SK-MEL-5 (cell line): ENCODE measurements around the gene ACP6. TPM values are rescaled to one million over a fixed set of nuclear protein-coding genes. Genes with fewer than 3 reads are reported as not detected.
A peak's percentile ranks its signal among the peaks of the same experiment; 100 is the strongest.

ENCODE experiments used
- DNase-seq: peaks from one replicate; pipeline ENCODE4 v3.0.0-alpha.2; 2016; ENCODE audit warnings: low read depth, low spot score
- in situ Hi-C: cut with HindIII; loops from 2 replicates; pipeline ENCODE4 v1.10.0; 2016; ENCODE audit warnings: low sequenced_read_pairs, high pct_unique_total_duplicates, low pct_unique_long_range_greater_than_20kb
- total RNA-seq: library from RNA; depleted of rRNA; stranded (reverse); fragments of >200 nt; shearing (Covaris generic); gene quantifications from 2 replicates; pipeline ENCODE4 v1.2.3, GENCODE V29; 2014

ACP6 gene
- total RNA-seq, 1 experiment from 2014 or later: 12.0 TPM

DNA sequence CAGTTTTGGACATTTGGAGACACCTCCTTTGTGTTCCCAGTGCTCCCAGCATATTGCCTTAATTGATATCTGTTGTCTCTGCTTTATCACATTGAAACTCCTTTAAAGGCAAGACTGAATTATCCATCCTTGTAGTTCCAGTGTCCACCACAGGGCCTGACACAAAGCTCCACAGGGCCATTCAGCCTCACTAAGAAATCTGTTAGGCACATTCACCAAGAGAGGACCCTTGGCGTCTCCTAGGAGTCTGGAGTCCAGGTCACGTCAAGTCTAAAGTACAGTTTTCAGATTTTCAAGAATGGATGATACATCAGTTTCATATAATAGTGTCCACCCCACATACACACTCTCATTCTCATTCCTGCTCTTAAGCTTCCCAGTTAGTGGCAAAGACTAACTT, 4.8 kb downstream of the ACP6 start:
- in situ Hi-C loops: no loop called here
- DNase-seq: peak; percentile 62

DNA sequence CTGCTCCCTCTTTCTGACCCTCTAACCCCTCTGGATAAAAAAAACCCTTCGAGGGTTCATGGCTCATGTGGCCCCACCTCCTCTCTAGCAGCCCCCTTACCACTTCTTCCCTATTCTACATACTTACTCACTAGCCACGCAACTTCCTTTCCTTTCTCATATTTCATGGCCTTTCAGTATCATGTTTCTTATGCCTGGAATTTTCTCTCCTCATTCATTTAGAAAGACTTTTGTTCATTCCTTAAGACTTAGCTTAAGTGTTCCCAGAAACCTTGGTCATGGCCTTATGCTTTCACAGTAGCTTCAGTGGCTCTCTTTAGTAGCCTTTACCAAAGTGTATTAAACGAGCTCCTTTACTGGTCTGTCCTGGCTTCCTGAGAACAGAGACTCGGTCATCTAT, 6.1 kb downstream of the ACP6 start:
- no peak for DNase-seq
- in situ Hi-C loops: no loop called here

GRCh38 chr1:147654511-147654910, 15.8 kb downstream of the ACP6 start:
- DNase-seq: no peak
- in situ Hi-C loops: no loop called here

GRCh38 chr1:147652306-147652705, 18.0 kb downstream of the ACP6 start:
- in situ Hi-C loops: no loop called here
- no peak for DNase-seq

GRCh38 chr1:147651466-147651865, 18.9 kb downstream of the ACP6 start:
- in situ Hi-C loops: no loop called here
- DNase-seq: no peak

GRCh38 chr1:147648933-147649332, 21.4 kb downstream of the ACP6 start:
- in situ Hi-C loops: no loop called here
- DNase-seq: no peak

- no peak for DNase-seq
Observed at GRCh38 chr1:147647796-147648633, 22.3 kb downstream of the ACP6 start.

GRCh38 chr1:147643974-147644373, 26.4 kb downstream of the ACP6 start:
- in situ Hi-C loops: no loop called here

More at GRCh38 chr1:147647796-147648633, 22.3 kb downstream of the ACP6 start:
- in situ Hi-C loops: no loop called here

GRCh38 chr1:147641695-147642592, 28.4 kb downstream of the ACP6 start:
- DNase-seq: peak; percentile 88
- in situ Hi-C loops: no loop called here

More at GRCh38 chr1:147643974-147644373, 26.4 kb downstream of the ACP6 start:
- DNase-seq: no peak

- DNase-seq: no peak
- in situ Hi-C loops: no loop called here
Observed at GRCh38 chr1:147641291-147641690, 29.0 kb downstream of the ACP6 start.

GRCh38 chr1:147640553-147641165, 29.7 kb downstream of the ACP6 start:
- in situ Hi-C loops: no loop called here
- peak; percentile 95 for DNase-seq

DNA sequence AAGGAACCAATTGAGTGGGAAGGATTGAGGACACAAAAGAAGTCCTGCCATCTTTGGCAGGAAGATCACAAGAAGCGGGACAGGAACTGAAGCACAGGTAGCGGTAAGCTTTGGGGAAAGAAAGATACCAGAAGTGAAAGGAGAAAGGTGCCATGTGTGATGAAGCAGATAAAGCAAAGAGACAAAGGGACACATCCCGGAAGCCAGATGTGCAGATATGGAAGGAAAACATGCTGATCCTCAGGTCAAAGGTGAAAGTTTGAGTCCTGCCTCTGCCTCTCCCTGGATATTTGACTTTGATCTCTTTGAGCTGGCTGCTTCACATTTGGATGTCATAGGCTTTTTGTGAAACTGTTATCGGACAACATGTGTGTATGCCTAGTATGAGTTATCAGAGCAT, 34.0 kb downstream of the ACP6 start:
- no peak for DNase-seq
- in situ Hi-C loops: no loop called here

- DNase-seq: no peak
- in situ Hi-C loops: no loop called here
Observed at GRCh38 chr1:147635342-147635741, 35.0 kb downstream of the ACP6 start.

GRCh38 chr1:147634645-147635044, 35.7 kb downstream of the ACP6 start:
- in situ Hi-C loops: no loop called here
- no peak for DNase-seq

- in situ Hi-C loops: no loop called here
- DNase-seq: no peak
Observed at GRCh38 chr1:147633759-147634158, 36.6 kb downstream of the ACP6 start.

DNA sequence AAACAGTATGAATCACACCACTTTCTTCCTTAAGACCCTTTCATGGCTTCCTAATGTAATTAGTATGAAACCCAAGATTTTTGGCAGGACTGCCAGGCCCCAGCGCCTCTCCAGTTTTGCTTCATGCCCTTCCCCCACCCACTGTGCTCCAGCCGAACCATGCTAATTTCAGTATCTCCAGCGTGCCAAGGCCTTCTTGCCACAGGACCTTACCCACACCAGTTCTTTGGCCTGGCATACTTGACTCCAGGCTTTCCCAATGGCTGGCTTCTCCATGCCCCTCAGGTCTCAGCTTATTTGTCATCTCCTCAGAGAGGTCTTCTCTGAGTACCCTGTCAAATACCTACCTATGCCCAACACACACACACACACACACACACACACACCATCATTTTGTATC, 38.5 kb downstream of the ACP6 start:
- in situ Hi-C loops: no loop called here
- no peak for DNase-seq

DNA sequence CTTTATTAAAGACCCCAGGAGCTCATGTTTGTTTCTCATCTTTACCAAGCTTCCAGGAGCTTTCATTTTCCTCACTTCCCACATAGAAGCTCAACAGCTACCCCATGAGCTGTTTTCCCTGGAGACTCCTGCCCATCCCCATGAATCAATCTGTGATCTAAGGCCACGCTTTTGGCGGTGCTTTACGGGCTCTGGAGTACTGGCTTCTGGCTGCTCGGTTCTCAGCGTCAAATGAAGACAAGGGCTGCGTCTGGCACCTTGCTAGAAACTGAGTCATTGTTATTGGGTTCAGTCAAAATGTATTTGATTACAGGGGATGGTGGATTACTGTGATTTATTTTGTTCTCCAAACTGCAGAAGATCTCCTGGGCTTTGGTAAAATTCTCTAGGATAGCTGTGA, 39.9 kb downstream of the ACP6 start:
- no peak for DNase-seq
- in situ Hi-C loops: no loop called here

DNA sequence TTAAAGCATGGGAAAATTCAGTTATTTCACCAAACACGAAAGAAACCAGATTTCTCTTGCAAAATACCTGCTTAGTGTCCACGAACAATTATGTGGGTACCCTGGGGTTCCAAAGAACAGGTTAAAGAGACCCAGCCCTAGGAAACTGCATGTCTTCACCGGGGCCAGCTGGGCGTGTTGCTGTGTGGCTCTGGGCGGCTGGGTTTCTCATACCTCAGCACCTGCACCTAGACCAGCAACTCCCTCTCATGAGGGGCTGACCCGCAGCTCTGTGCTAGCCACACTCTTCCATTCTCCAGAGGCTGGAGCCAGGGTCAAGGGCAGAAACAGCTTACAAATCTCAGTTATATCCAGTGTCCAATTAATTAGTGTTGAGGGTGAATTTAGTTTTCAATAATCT, 40.3 kb downstream of the ACP6 start:
- in situ Hi-C loops: no loop called here
- DNase-seq: no peak
